GM12878 (cell line): Measurements from ENCODE around the gene PRSS27. TPM values are rescaled to one million over a fixed set of nuclear protein-coding genes. Genes with fewer than 3 reads are reported as not detected.
A peak's percentile ranks its signal among the peaks of the same experiment; 100 is the strongest.

Source experiments
- ATAC-seq: fragments of 200-7000 bp; cut with Tn5 transposase; 3 replicates; pipeline ENCODE4 v1.9.1; 2020; ENCODE audit warnings: mild to moderate bottlenecking, moderate library complexity
- BruUV-seq: library from RNA; stranded (reverse); fragments of 400-500 nt; replicated peaks from 2 replicates; lab custom pipeline; 2021; lab: Mats Ljungman, UMichigan
- CTCF ChIA-PET: fragments of 300-600 bp; sonication (Branson Sonifier 250); formaldehyde crosslinking; extraction: SDS; loops from one replicate; lab custom pipeline; 2021; ENCODE audit warnings: inconsistent platforms; lab: Yijun Ruan, JAX
- POLR2A ChIA-PET: fragments of 350-600 bp; formaldehyde crosslinking; extraction: SDS; loops from one replicate; lab custom pipeline; 2021; ENCODE audit warnings: inconsistent platforms; lab: Charles Lee
- RAD21 ChIA-PET: fragments of 300-600 bp; sonication (Branson Sonifier 250); formaldehyde crosslinking; loops from one replicate; lab custom pipeline; 2023; ENCODE audit warnings: antibody characterized with exemption; ENCODE audit not compliant: unreplicated experiment; lab: Charles Lee
- SMC1A ChIA-PET: fragments of 300-600 bp; sonication (Branson Sonifier 250); formaldehyde crosslinking; loops from one replicate; lab custom pipeline; 2023; ENCODE audit not compliant: unreplicated experiment, uncharacterized antibody; lab: Charles Lee
- DNase-seq: peaks from one replicate; pipeline ENCODE4 v3.0.0-alpha.2; 2011; ENCODE audit warnings: low read depth, low spot score
- FAIRE-seq: peaks from 3 replicates; lab custom pipeline; 2011; peaks lifted over from hg19 to GRCh38; lab: Jason Lieb, UNC
- H2AFZ ChIP-seq: 2 replicates; pipeline ENCODE4 v1.6.0; 2011; ENCODE audit warnings: low read depth, low read length, control low read depth; ENCODE audit not compliant: control insufficient read depth
- H3K27ac ChIP-seq: 2 replicates; pipeline ENCODE4 v1.5.1; 2011; ENCODE audit warnings: control low read depth; ENCODE audit not compliant: control insufficient read depth, insufficient read depth
- H3K27me3 ChIP-seq, 2 experiments: replicated peaks in 1 of 2; 2 replicates each; pipeline versions ENCODE4 v1.6.0 to v1.6.1; 2011; ENCODE audit warnings: low read length in 1 of 2; ENCODE audit not compliant: control insufficient read depth in 2 of 2, insufficient read depth in 2 of 2
- H3K36me3 ChIP-seq, 2 experiments: 2 replicates each; pipeline ENCODE4 v1.5.1; 2011; ENCODE audit warnings: low read length in 1 of 2; ENCODE audit not compliant: control insufficient read depth in 2 of 2, insufficient read depth in 2 of 2
- H3K4me1 ChIP-seq: 2 replicates; pipeline ENCODE4 v1.6.1; 2011; ENCODE audit warnings: mild to moderate bottlenecking, low read length, moderate library complexity, mixed read lengths; ENCODE audit not compliant: control insufficient read depth, insufficient read depth
- H3K4me2 ChIP-seq: 2 replicates; pipeline ENCODE4 v1.6.0; 2011; ENCODE audit warnings: control low read depth; ENCODE audit not compliant: control insufficient read depth, insufficient read depth
- H3K4me3 ChIP-seq: fragments of 200-600 bp; sonication (generic); 2 replicates; pipeline ENCODE4 v1.5.1; 2016
- H3K79me2 ChIP-seq: 2 replicates; pipeline ENCODE4 v1.6.0; 2011; ENCODE audit warnings: low read length; ENCODE audit not compliant: control insufficient read depth, insufficient read depth
- H3K9ac ChIP-seq: 2 replicates; pipeline ENCODE4 v1.8.0; 2011; ENCODE audit warnings: low read length, control low read depth, mixed read lengths; ENCODE audit not compliant: control insufficient read depth, insufficient read depth
- H3K9me3 ChIP-seq: replicated peaks from 3 replicates; pipeline ENCODE4 v1.5.1; 2011; ENCODE audit warnings: mild to moderate bottlenecking, low read length; ENCODE audit not compliant: control insufficient read depth, insufficient read depth
- H4K20me1 ChIP-seq: 2 replicates; pipeline ENCODE4 v1.6.0; 2011; ENCODE audit not compliant: control insufficient read depth, insufficient read depth
- HCFC1 ChIP-seq: fragments of 150-350 bp; IDR thresholded peaks from 2 replicates; pipeline ENCODE4 v1.6.1; 2014; ENCODE audit warnings: low read length
- PAX8 ChIP-seq: fragments of 450-650 bp; IDR thresholded peaks from 2 replicates; pipeline ENCODE4 v1.6.1; 2017; ENCODE audit warnings: mild to moderate bottlenecking, moderate library complexity
- POLR2A ChIP-seq: IDR thresholded peaks from 2 replicates; pipeline ENCODE4 v1.6.1; 2011; ENCODE audit warnings: low read depth, mild to moderate bottlenecking, low read length
- POLR2AphosphoS2 ChIP-seq: IDR thresholded peaks from 2 replicates; pipeline ENCODE4 v1.6.1; 2011; ENCODE audit warnings: low read depth, mild to moderate bottlenecking, low read length, improper control_type of control experiment, moderate library complexity
- POLR2AphosphoS5 ChIP-seq: IDR thresholded peaks from 2 replicates; pipeline ENCODE4 v1.6.1; 2011; ENCODE audit warnings: mild to moderate bottlenecking, low read length, inconsistent platforms
- YBX1 ChIP-seq: fragments of 450-650 bp; IDR thresholded peaks from 2 replicates; pipeline ENCODE4 v1.6.1; 2016; ENCODE audit warnings: antibody characterized with exemption
- ZNF274 ChIP-seq: IDR thresholded peaks from one replicate; pipeline ENCODE4 v1.8.0; 2011; ENCODE audit not compliant: insufficient read length, insufficient read depth
- WGBS: methylation state at CpG from one replicate; pipeline ENCODE4 v1.1.6; 2016; ENCODE audit warnings: low lambda C conversion rate; ENCODE audit not compliant: insufficient replicate concordance, insufficient coverage; ENCODE audit errors: missing lambda C conversion rate; 5-methylcytosine and 5-hydroxymethylcytosine counted together
- in situ Hi-C: fragments of 300-500 bp; cut with MboI; formaldehyde crosslinking; loops from 9 replicates; pipeline ENCODE4 v1.14.3; 2018; ENCODE audit warnings: mixed read lengths
- intact Hi-C: fragments of 100-400 bp; cut with micrococcal nuclease; formaldehyde crosslinking; loops from one replicate; pipeline ENCODE4 v1.14.2; 2022; ENCODE audit not compliant: unreplicated experiment
- polyA plus RNA-seq, 11 experiments: library from polyadenylated mRNA; depleted of rRNA in 4 of 11; unstranded in 6 of 11; stranded (reverse) in 5 of 11; fragments of >200 nt; fragmentation: Nextera tagmentation in 4 of 11; fragmentation: Illumina TruSeq in 1 of 11; extraction: Ambion mirVana in 4 of 11; extraction: Trizol in 1 of 11; gene quantifications; 1 replicate in 1 of 11; 2 replicates in 10 of 11; pipeline versions ENCODE4 v1.2.1 to v1.2.3, GENCODE V29; 2011 to 2016; ENCODE audit warnings: inconsistent platforms in 2 of 11, missing spikeins in 2 of 11, low read depth in 1 of 11
- total RNA-seq, 4 experiments: library from RNA; depleted of rRNA in 3 of 4; stranded (reverse); fragments of >200 nt in 3 of 4; fragmentation: Illumina TruSeq in 1 of 4; extraction: Trizol in 1 of 4; gene quantifications; 2 replicates each; pipeline versions ENCODE4 v1.2.1 to v1.2.3, GENCODE V29; 2013 to 2021

The PRSS27 gene
- total and polyA plus RNA-seq, 10 of the 15 experiments (the other 5 are each of a cell fraction or from before 2014, with no cell fraction given): 0.18 to 1.8 (median 0.51) TPM; not detected in 2

DNA sequence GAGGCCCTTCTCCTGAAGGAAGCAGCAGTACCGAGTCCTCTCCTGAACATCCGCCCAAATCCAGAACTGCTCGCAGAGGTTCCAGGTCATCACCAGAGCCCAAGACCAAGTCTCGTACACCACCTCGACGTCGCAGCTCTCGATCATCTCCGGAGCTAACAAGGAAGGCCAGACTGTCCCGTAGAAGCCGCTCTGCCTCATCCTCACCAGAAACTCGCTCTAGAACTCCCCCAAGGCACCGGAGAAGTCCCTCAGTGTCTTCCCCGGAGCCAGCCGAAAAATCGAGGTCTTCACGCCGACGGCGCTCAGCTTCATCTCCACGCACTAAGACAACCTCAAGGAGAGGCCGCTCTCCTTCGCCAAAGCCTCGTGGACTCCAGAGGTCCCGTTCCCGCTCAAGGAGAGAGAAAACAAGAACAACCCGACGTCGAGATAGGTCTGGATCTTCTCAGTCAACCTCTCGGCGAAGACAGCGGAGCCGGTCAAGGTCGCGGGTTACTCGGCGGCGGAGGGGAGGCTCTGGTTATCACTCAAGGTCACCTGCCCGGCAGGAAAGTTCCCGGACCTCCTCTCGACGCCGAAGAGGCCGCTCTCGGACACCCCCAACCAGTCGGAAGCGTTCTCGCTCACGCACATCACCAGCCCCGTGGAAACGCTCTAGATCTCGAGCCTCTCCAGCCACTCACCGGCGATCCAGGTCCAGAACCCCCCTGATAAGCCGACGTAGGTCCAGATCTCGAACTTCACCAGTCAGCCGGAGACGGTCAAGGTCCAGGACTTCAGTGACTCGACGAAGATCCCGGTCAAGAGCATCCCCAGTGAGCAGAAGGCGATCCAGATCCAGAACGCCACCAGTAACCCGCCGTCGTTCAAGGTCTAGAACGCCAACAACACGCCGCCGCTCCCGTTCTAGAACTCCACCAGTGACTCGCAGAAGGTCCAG is 45.7 kb upstream of the PRSS27 start:
- RAD21 ChIA-PET: no interaction called here
- H3K9ac ChIP-seq: no peak overlapping the region
- peaks cover 76 to 80% of the 10 kb centered on the region in 2 experiments for H3K36me3 ChIP-seq
- peaks cover 2% of the 10 kb centered on the region; the same call in 1 of the 3 replicates for H3K9me3 ChIP-seq
- no peak overlapping the region for H2AFZ ChIP-seq
- ATAC-seq (no peak), DNase-seq (no peak), FAIRE-seq (no peak)
- no peaks in the 10 kb centered on the region for H3K4me1 ChIP-seq
- SMC1A ChIA-PET: no interaction called here
- H3K4me2 ChIP-seq: no peak overlapping the region
- H3K79me2 ChIP-seq: peaks cover 18% of the 10 kb centered on the region
- peaks cover 2% of the 10 kb centered on the region for H4K20me1 ChIP-seq
- intact Hi-C loops: no loop called here
- no peak overlapping the region for H3K4me3 ChIP-seq
- whole genome bisulfite sequencing: 98% methylated on average over 70 of the region's 73 CpGs
- in situ Hi-C loops: no loop called here
- POLR2A ChIA-PET: interaction anchor here (0.6 to 0.8 kb wide), 2 partner anchors 10 to 315 kb away, joined by 4 to 5 read pairs; no protein-coding TSS in a partner anchor
- no TSS peak for BruUV-seq
- no peaks in the 10 kb centered on the region for H3K27me3 ChIP-seq
- CTCF ChIA-PET: no interaction called here
- peak; percentile 44 for TF ChIP-seq POLR2AphosphoS5
- TF ChIP-seq POLR2AphosphoS2: peak; percentile 37; the same call in 1 of the 2 replicates
- TF ChIP-seq ZNF274: no peak
- TF ChIP-seq POLR2A: peak; percentile 53; the same call in 1 of the 2 replicates
- TF ChIP-seq YBX1: no peak
- TF ChIP-seq PAX8: no peak
- H3K27ac ChIP-seq: no peak overlapping the region

GRCh38 chr16:2764718-2765117 is 44.7 kb upstream of the PRSS27 start:
- in situ Hi-C loops: no loop called here
- TF ChIP-seq PAX8: no peak
- TF ChIP-seq POLR2AphosphoS5: peak; percentile 11; the same call in 1 of the 2 replicates
- TF ChIP-seq HCFC1: no peak
- TF ChIP-seq, all 136 proteins: peak for 1
- no peak overlapping the region for H3K4me3 ChIP-seq
- H2AFZ ChIP-seq: no peak overlapping the region
- DNase-seq (no peak), ATAC-seq (no peak), FAIRE-seq (no peak)
- ChIA-PET RAD21 (no interaction called here), SMC1A (no interaction called here), POLR2A (interaction anchor here (0.6 kb wide), 1 partner anchor 314 kb away, joined by 5 read pairs; no protein-coding TSS in a partner anchor), CTCF (no interaction called here)
- BruUV-seq: no TSS peak
- no peaks in the 10 kb centered on the region for H3K4me1 ChIP-seq
- H3K4me2 ChIP-seq: no peak overlapping the region
- peaks cover 23% of the 10 kb centered on the region for H3K79me2 ChIP-seq
- no peaks in the 10 kb centered on the region for H3K27me3 ChIP-seq
- H3K27ac ChIP-seq: no peak overlapping the region
- intact Hi-C loops: no loop called here
- peaks cover 77 to 84% of the 10 kb centered on the region in 2 experiments for H3K36me3 ChIP-seq
- WGBS: 94% methylated on average over 9 of the region's 9 CpGs
- H4K20me1 ChIP-seq: peaks cover 2% of the 10 kb centered on the region
- no peak overlapping the region for H3K9ac ChIP-seq
- H3K9me3 ChIP-seq: peaks cover 2% of the 10 kb centered on the region; the same call in 1 of the 3 replicates
